K562 (cell line): ENCODE results near the gene IPO11. TPM values are rescaled to one million over a fixed set of nuclear protein-coding genes. Genes with fewer than 3 reads are reported as not detected.

Experiments used
- BCL6 ChIP-seq: fragments of 250-450 bp; sonication (Bioruptor Pico); IDR thresholded peaks from 2 replicates; pipeline ENCODE4 v1.4.0; 2020
- DPF2 ChIP-seq: fragments of 450-650 bp; IDR thresholded peaks from 2 replicates; pipeline ENCODE4 v1.6.1; 2016
- ETV1 ChIP-seq: fragments of 450-650 bp; conservative IDR thresholded peaks from 2 replicates; pipeline ENCODE4 v1.6.1; 2016; ENCODE audit warnings: missing genetic modification characterization, control low read depth, low read depth, missing compliant biosample characterization
- MITF ChIP-seq: IDR thresholded peaks from 2 replicates; pipeline ENCODE4 v1.6.1; 2014; ENCODE audit warnings: antibody characterized with exemption
- SPI1 ChIP-seq: IDR thresholded peaks from 2 replicates; pipeline ENCODE4 v1.6.1; 2011; ENCODE audit warnings: low read depth, low read length, control low read depth, borderline replicate concordance
- TARDBP ChIP-seq: fragments of 450-650 bp; IDR thresholded peaks from 2 replicates; pipeline ENCODE4 v1.6.1; 2016
- TCF7L2 ChIP-seq: fragments of 150-350 bp; IDR thresholded peaks from 2 replicates; pipeline ENCODE4 v1.6.1; 2016; ENCODE audit warnings: low read depth, mild to moderate bottlenecking, low read length, moderate library complexity
- TCFL5 ChIP-seq: fragments of 250-450 bp; sonication (Bioruptor Pico); conservative IDR thresholded peaks from 2 replicates; pipeline ENCODE4 v1.6.1; 2021; ENCODE audit warnings: mild to moderate bottlenecking, moderate library complexity, matching md5 sums
- ZBTB17 ChIP-seq: fragments of 450-650 bp; formaldehyde crosslinking; IDR thresholded peaks from 2 replicates; pipeline ENCODE4 v1.4.0; 2020; ENCODE audit warnings: mild to moderate bottlenecking
- ZBTB7A ChIP-seq: IDR thresholded peaks from 2 replicates; pipeline ENCODE4 v1.6.1; 2011; ENCODE audit warnings: low read depth, mild to moderate bottlenecking, low read length, moderate library complexity, borderline replicate concordance; ENCODE audit not compliant: control insufficient read depth
- ZFP1 ChIP-seq: fragments of 450-650 bp; formaldehyde crosslinking; IDR thresholded peaks from 2 replicates; pipeline ENCODE4 v1.4.0; 2020; ENCODE audit warnings: mild to moderate bottlenecking, mixed read lengths
- ZNF3 ChIP-seq: fragments of 250-450 bp; sonication (Bioruptor Pico); IDR thresholded peaks from 2 replicates; pipeline ENCODE4 v1.5.0; 2021; ENCODE audit warnings: mild to moderate bottlenecking, moderate library complexity
- ZNF780A ChIP-seq: fragments of 250-450 bp; sonication (Bioruptor Pico); IDR thresholded peaks from 2 replicates; pipeline ENCODE4 v1.5.0; 2021; ENCODE audit warnings: mild to moderate bottlenecking
- polyA plus RNA-seq, 8 experiments: library from polyadenylated mRNA; depleted of rRNA in 4 of 8; stranded (reverse) in 5 of 8; unstranded in 3 of 8; fragments of >200 nt; fragmentation: Nextera tagmentation in 2 of 8; fragmentation: Illumina TruSeq in 1 of 8; extraction: Ambion mirVana in 2 of 8; extraction: Trizol in 1 of 8; gene quantifications; 2 replicates each; pipeline versions ENCODE4 v1.2.1 to v1.2.3, GENCODE V29; 2011 to 2014; ENCODE audit warnings: inconsistent platforms in 1 of 8, missing spikeins in 1 of 8
- total RNA-seq, 7 experiments: library from RNA; depleted of rRNA in 6 of 7; stranded (reverse); fragments of >200 nt in 6 of 7; fragmentation: Illumina TruSeq in 2 of 7; extraction: Trizol in 2 of 7; gene quantifications; 2 replicates each; pipeline versions ENCODE4 v1.2.1 to v1.2.3, GENCODE V29; 2011 to 2021; ENCODE audit warnings: low replicate concordance in 1 of 7
- TF ChIP-seq, protein P1 (sequence below): fragments of 450-650 bp; IDR thresholded peaks from 2 replicates; pipeline ENCODE4 v1.7.0; 2016; ENCODE audit warnings: borderline replicate concordance
- TF ChIP-seq, protein P2 (sequence below): sonication (generic); formaldehyde crosslinking; IDR thresholded peaks from 2 replicates; pipeline ENCODE4 v1.8.1; 2023; ENCODE audit warnings: missing genetic modification reagents, mild to moderate bottlenecking, borderline replicate concordance
- TF ChIP-seq, protein P3 (sequence below), 2 experiments: IDR thresholded peaks; 2 replicates each; pipeline ENCODE4 v1.6.1; 2012; ENCODE audit warnings: improper control_type of control experiment in 2 of 2, low read depth in 2 of 2, low read length in 2 of 2, borderline replicate concordance in 1 of 2
- TF ChIP-seq, protein P4 (sequence below): fragments of 200-400 bp; formaldehyde crosslinking; IDR thresholded peaks from 2 replicates; pipeline ENCODE4 v1.6.1; 2017; ENCODE audit warnings: mild to moderate bottlenecking, low read depth, low read length, moderate library complexity

IPO11 gene
- total and polyA plus RNA-seq, 9 of the 15 experiments (the other 6 are each of a cell fraction or from before 2014, with no cell fraction given) = 38.7 to 96.0 (median 70.9) TPM

DNA sequence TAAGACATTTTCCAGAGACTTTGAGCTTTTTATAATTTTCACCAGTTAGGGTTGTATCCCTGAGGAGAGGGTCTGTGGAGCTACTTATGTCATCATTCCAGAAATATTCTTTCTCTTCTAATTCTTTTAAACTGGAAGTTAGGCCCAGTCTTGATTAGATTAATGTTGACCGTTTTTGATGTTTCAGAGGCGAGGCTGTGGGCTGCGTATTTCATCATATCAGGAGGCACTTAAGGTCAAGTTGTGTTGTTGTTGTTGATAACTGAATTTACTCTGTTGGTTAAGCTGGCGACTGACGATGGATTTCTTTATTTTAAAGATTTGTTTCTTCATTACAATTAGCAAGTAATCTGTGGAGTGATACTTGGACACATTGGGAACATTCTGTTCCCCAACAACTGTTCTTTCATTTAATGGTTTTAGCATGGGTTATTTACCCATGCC is 20.1 kb downstream of the IPO11 start (continued):
- TF ChIP-seq, protein P1, sequence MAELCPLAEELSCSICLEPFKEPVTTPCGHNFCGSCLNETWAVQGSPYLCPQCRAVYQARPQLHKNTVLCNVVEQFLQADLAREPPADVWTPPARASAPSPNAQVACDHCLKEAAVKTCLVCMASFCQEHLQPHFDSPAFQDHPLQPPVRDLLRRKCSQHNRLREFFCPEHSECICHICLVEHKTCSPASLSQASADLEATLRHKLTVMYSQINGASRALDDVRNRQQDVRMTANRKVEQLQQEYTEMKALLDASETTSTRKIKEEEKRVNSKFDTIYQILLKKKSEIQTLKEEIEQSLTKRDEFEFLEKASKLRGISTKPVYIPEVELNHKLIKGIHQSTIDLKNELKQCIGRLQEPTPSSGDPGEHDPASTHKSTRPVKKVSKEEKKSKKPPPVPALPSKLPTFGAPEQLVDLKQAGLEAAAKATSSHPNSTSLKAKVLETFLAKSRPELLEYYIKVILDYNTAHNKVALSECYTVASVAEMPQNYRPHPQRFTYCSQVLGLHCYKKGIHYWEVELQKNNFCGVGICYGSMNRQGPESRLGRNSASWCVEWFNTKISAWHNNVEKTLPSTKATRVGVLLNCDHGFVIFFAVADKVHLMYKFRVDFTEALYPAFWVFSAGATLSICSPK = no peak
- TF ChIP-seq ZBTB17 (CRISPR knock-in tag) (no peak), BCL6 (CRISPR knock-in tag) (no peak), ZNF780A (no peak), ZFP1 (CRISPR knock-in tag) (no peak), SPI1 (no peak), ETV1 (tag) (no peak), MITF (no peak), TCF7L2 (no peak), ZNF3 (CRISPR knock-in tag) (no peak), ZBTB7A (no peak), DPF2 (peak; percentile 69; the same call in 1 of the 2 replicates), TCFL5 (no peak), TARDBP (no peak)
- TF ChIP-seq, protein P2, sequence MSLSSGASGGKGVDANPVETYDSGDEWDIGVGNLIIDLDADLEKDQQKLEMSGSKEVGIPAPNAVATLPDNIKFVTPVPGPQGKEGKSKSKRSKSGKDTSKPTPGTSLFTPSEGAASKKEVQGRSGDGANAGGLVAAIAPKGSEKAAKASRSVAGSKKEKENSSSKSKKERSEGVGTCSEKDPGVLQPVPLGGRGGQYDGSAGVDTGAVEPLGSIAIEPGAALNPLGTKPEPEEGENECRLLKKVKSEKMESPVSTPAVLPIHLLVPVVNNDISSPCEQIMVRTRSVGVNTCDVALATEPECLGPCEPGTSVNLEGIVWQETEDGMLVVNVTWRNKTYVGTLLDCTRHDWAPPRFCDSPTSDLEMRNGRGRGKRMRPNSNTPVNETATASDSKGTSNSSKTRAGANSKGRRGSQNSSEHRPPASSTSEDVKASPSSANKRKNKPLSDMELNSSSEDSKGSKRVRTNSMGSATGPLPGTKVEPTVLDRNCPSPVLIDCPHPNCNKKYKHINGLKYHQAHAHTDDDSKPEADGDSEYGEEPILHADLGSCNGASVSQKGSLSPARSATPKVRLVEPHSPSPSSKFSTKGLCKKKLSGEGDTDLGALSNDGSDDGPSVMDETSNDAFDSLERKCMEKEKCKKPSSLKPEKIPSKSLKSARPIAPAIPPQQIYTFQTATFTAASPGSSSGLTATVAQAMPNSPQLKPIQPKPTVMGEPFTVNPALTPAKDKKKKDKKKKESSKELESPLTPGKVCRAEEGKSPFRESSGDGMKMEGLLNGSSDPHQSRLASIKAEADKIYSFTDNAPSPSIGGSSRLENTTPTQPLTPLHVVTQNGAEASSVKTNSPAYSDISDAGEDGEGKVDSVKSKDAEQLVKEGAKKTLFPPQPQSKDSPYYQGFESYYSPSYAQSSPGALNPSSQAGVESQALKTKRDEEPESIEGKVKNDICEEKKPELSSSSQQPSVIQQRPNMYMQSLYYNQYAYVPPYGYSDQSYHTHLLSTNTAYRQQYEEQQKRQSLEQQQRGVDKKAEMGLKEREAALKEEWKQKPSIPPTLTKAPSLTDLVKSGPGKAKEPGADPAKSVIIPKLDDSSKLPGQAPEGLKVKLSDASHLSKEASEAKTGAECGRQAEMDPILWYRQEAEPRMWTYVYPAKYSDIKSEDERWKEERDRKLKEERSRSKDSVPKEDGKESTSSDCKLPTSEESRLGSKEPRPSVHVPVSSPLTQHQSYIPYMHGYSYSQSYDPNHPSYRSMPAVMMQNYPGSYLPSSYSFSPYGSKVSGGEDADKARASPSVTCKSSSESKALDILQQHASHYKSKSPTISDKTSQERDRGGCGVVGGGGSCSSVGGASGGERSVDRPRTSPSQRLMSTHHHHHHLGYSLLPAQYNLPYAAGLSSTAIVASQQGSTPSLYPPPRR (CRISPR knock-in tag) = no peak
- TF ChIP-seq, protein P3, sequence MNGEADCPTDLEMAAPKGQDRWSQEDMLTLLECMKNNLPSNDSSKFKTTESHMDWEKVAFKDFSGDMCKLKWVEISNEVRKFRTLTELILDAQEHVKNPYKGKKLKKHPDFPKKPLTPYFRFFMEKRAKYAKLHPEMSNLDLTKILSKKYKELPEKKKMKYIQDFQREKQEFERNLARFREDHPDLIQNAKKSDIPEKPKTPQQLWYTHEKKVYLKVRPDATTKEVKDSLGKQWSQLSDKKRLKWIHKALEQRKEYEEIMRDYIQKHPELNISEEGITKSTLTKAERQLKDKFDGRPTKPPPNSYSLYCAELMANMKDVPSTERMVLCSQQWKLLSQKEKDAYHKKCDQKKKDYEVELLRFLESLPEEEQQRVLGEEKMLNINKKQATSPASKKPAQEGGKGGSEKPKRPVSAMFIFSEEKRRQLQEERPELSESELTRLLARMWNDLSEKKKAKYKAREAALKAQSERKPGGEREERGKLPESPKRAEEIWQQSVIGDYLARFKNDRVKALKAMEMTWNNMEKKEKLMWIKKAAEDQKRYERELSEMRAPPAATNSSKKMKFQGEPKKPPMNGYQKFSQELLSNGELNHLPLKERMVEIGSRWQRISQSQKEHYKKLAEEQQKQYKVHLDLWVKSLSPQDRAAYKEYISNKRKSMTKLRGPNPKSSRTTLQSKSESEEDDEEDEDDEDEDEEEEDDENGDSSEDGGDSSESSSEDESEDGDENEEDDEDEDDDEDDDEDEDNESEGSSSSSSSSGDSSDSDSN (IDR thresholded peaks at IDR 0.05; ENCODE audit: borderline replicate concordance in 1 of 2, low read depth in 2 of 2, low read length in 2 of 2) = no peak
- TF ChIP-seq, protein P4, sequence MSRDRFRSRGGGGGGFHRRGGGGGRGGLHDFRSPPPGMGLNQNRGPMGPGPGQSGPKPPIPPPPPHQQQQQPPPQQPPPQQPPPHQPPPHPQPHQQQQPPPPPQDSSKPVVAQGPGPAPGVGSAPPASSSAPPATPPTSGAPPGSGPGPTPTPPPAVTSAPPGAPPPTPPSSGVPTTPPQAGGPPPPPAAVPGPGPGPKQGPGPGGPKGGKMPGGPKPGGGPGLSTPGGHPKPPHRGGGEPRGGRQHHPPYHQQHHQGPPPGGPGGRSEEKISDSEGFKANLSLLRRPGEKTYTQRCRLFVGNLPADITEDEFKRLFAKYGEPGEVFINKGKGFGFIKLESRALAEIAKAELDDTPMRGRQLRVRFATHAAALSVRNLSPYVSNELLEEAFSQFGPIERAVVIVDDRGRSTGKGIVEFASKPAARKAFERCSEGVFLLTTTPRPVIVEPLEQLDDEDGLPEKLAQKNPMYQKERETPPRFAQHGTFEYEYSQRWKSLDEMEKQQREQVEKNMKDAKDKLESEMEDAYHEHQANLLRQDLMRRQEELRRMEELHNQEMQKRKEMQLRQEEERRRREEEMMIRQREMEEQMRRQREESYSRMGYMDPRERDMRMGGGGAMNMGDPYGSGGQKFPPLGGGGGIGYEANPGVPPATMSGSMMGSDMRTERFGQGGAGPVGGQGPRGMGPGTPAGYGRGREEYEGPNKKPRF = no peak
